ENCODE measurements around the gene ACSBG1.

DNA sequence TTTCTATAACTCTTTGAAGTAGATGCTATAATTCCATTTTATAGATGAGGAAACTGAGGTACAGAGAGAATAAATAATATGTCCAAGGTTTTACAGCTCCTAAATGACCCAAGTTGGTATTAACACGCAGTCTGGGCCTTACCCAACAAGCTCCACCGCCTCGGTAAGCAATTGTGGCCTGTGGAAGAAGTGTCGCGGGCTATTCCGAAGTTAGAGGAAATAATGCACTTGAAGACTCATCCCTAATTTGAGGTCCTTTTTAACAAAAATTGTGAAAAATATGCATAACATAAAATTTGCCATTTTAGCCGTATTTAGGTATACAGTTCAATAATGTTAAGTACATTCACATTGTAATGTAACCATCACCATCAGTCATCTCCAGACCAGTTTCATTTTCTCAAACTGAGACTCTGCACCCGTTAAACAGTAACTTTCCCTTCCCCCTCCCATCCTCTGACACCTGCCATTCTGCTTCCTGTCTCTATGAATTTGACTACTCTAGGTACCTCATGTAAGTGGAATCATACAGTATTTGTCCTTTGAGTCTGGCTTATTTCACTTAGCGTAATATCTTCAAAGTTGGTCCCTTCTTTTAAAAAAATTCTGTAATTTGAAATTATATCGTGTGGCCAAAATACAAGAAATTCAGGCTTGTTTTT lies 67.0 kb downstream of the ACSBG1 start:
- TF ChIP-seq, protein P1, sequence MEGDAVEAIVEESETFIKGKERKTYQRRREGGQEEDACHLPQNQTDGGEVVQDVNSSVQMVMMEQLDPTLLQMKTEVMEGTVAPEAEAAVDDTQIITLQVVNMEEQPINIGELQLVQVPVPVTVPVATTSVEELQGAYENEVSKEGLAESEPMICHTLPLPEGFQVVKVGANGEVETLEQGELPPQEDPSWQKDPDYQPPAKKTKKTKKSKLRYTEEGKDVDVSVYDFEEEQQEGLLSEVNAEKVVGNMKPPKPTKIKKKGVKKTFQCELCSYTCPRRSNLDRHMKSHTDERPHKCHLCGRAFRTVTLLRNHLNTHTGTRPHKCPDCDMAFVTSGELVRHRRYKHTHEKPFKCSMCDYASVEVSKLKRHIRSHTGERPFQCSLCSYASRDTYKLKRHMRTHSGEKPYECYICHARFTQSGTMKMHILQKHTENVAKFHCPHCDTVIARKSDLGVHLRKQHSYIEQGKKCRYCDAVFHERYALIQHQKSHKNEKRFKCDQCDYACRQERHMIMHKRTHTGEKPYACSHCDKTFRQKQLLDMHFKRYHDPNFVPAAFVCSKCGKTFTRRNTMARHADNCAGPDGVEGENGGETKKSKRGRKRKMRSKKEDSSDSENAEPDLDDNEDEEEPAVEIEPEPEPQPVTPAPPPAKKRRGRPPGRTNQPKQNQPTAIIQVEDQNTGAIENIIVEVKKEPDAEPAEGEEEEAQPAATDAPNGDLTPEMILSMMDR (IDR thresholded peaks at IDR 0.05), result no peak
- TF ChIP-seq POLR2A (IDR thresholded peaks at IDR 0.05), result no peak

Data from tibial nerve (tissue), 3 donors.